ENCODE results near the gene BAG2. TPM values are rescaled to one million over a fixed set of nuclear protein-coding genes. Genes with fewer than 3 reads are reported as not detected.
A peak's percentile ranks its signal among the peaks of the same experiment; 100 is the strongest.

BAG2 gene
- total and polyA plus RNA-seq, 2 of the 13 experiments (the other 11 are each of a cell fraction or from before 2014, with no cell fraction given): 5.7 to 15.1 TPM

- peak; percentile 82 for TF ChIP-seq MAF1 (CRISPR knock-in tag; IDR thresholded peaks at IDR 0.05; ENCODE audit: borderline replicate concordance)
- peak; percentile 96; the same call in 1 of the 2 replicates for TF ChIP-seq ZSCAN20 (CRISPR knock-in tag; IDR thresholded peaks at IDR 0.05; ENCODE audit: borderline replicate concordance)
- TF ChIP-seq SIX4 (CRISPR knock-in tag; IDR thresholded peaks at IDR 0.05): no peak
- peak; percentile 77 for TF ChIP-seq ZNF543 (CRISPR knock-in tag; IDR thresholded peaks at IDR 0.05)
- TF ChIP-seq CBX2 (IDR thresholded peaks at IDR 0.05; ENCODE audit: low read depth, low read length): no peak
- no peak for TF ChIP-seq CBX2 (CRISPR knock-in tag; IDR thresholded peaks at IDR 0.05; ENCODE audit: low read depth)
- TF ChIP-seq CENPT (CRISPR knock-in tag; IDR thresholded peaks at IDR 0.05; ENCODE audit: low read depth): peak; percentile 96
- TF ChIP-seq HOXA9 (CRISPR knock-in tag; IDR thresholded peaks at IDR 0.05; ENCODE audit: borderline replicate concordance): peak; percentile 88; the same call in 1 of the 2 replicates
- peak; percentile 96 for TF ChIP-seq MYC (CRISPR knock-in tag; IDR thresholded peaks at IDR 0.05; ENCODE audit: borderline replicate concordance)
- no peak; the same call in 1 of the 2 replicates for TF ChIP-seq CHCHD3 (CRISPR knock-in tag; IDR thresholded peaks at IDR 0.05)
- TF ChIP-seq ZNF44 (CRISPR knock-in tag; IDR thresholded peaks at IDR 0.05): no peak
- TF ChIP-seq NFIC (IDR thresholded peaks at IDR 0.05; ENCODE audit: low read length): no peak; the same call in 1 of the 2 replicates
- peak; percentile 95 for TF ChIP-seq NKX3-1 (CRISPR knock-in tag; IDR thresholded peaks at IDR 0.05)
- peak; percentile 65; the same call in 1 of the 2 replicates for TF ChIP-seq ZNF773 (CRISPR knock-in tag; IDR thresholded peaks at IDR 0.05; ENCODE audit: borderline replicate concordance)
- peak; percentile 90; the same call in 1 of the 2 replicates for TF ChIP-seq TERF1 (CRISPR knock-in tag; IDR thresholded peaks at IDR 0.05)
- peak; percentile 42 for TF ChIP-seq U2AF1 (optimal IDR thresholded peaks at IDR 0.05; ENCODE audit: low read depth, low read length)
- peak; percentile 46; the same call in 1 of the 2 replicates for TF ChIP-seq MEF2D (CRISPR knock-in tag; IDR thresholded peaks at IDR 0.05)
- TF ChIP-seq ZNF430 (CRISPR knock-in tag; IDR thresholded peaks at IDR 0.05): peak; percentile 98
- peak; percentile 84; the same call in 1 of the 2 replicates for TF ChIP-seq ZNF180 (CRISPR knock-in tag; IDR thresholded peaks at IDR 0.05; ENCODE audit: borderline replicate concordance, low read depth)
- peak; percentile 78 for TF ChIP-seq THAP11 (CRISPR knock-in tag; IDR thresholded peaks at IDR 0.05)
- peak; percentile 87; the same call in 1 of the 2 replicates for TF ChIP-seq AHR (CRISPR knock-in tag; IDR thresholded peaks at IDR 0.05)
- TF ChIP-seq ZNF441 (CRISPR knock-in tag; IDR thresholded peaks at IDR 0.05; ENCODE audit: borderline replicate concordance): peak; percentile 89
- 0 out of 2 replicates have a peak, but pooled peaks have one; percentile 30 for TF ChIP-seq ZNF3 (CRISPR knock-in tag; IDR thresholded peaks at IDR 0.05)
- TF ChIP-seq ZNF598 (CRISPR knock-in tag; IDR thresholded peaks at IDR 0.05; ENCODE audit: borderline replicate concordance): peak; percentile 94
- peak; percentile 63 for TF ChIP-seq HDAC2 (CRISPR knock-in tag; IDR thresholded peaks at IDR 0.05)
- no peak for TF ChIP-seq MTA3 (CRISPR knock-in tag; IDR thresholded peaks at IDR 0.05)
- TF ChIP-seq ZBTB46 (CRISPR knock-in tag; IDR thresholded peaks at IDR 0.05; ENCODE audit: borderline replicate concordance): 0 out of 2 replicates have a peak, but pooled peaks have one; percentile 25
- peak; percentile 73; the same call in 1 of the 2 replicates for TF ChIP-seq ZNF160 (CRISPR knock-in tag; IDR thresholded peaks at IDR 0.05)
- TF ChIP-seq ZBTB21 (CRISPR knock-in tag; IDR thresholded peaks at IDR 0.05): no peak; the same call in 1 of the 2 replicates
These were observed at the start of gene BAG2 (continued) for GRCh38 chr6:57172136-57173055.

Measured in HepG2 (cell line).